K562 (cell line): ENCODE results near the gene NUDT5. TPM values are rescaled to one million over a fixed set of nuclear protein-coding genes. Genes with fewer than 3 reads are reported as not detected.

Experiments used
- ATAC-seq: fragments of 200-7000 bp; cut with Tn5 transposase; 3 replicates; pipeline ENCODE4 v1.9.1; 2020; ENCODE audit warnings: moderate library complexity
- BruUV-seq: library from RNA; stranded (reverse); fragments of 400-500 nt; replicated peaks from 2 replicates; lab custom pipeline; 2021; lab: Mats Ljungman, UMichigan
- CTCF ChIA-PET: fragments of 300-600 bp; formaldehyde crosslinking; extraction: SDS; loops from one replicate; lab custom pipeline; 2021; ENCODE audit warnings: low intra/inter-chr PET ratio; lab: Yijun Ruan, JAX
- POLR2A ChIA-PET: fragments of 300-600, 350-650 bp; sonication (Branson Sonifier 250); formaldehyde crosslinking; extraction: SDS; loops from one replicate; lab custom pipeline; 2021; ENCODE audit warnings: antibody characterized with exemption, inconsistent platforms; lab: Yijun Ruan, JAX
- DNase-seq, 4 experiments: peaks; one replicate each; pipeline versions ENCODE4 v3.0.0 to v3.0.0-alpha.2; 2011 to 2018; ENCODE audit warnings: low spot score in 3 of 4, mixed read lengths in 3 of 4; ENCODE audit errors: extremely low read depth in 1 of 4
- FAIRE-seq: peaks from 2 replicates; lab custom pipeline; 2011; peaks lifted over from hg19 to GRCh38; lab: Jason Lieb, UNC
- H2AFZ ChIP-seq: 2 replicates; pipeline ENCODE4 v1.6.0; 2011; ENCODE audit warnings: low read depth, low read length, control low read depth, inconsistent platforms
- H3K27ac ChIP-seq: fragments of 200-600 bp; 3 replicates; pipeline ENCODE4 v1.8.0; 2011; ENCODE audit warnings: low read depth, mild to moderate bottlenecking, control low read depth, inconsistent platforms, low read length, moderate library complexity, mixed read lengths; ENCODE audit errors: extremely low read depth
- H3K27me3 ChIP-seq, 2 experiments: fragments of 300-600 bp in 1 of 2; 2 replicates in 1 of 2; 3 replicates in 1 of 2; pipeline versions ENCODE4 v1.6.0 to v1.8.0; 2011; ENCODE audit warnings: inconsistent platforms in 2 of 2, low read length in 2 of 2, mild to moderate bottlenecking in 1 of 2, mixed read lengths in 1 of 2, moderate library complexity in 1 of 2; ENCODE audit not compliant: control insufficient read depth in 2 of 2, insufficient read depth in 2 of 2
- H3K36me3 ChIP-seq: fragments of 300-600 bp; 3 replicates; pipeline ENCODE4 v1.8.0; 2011; ENCODE audit warnings: mild to moderate bottlenecking, low read length, inconsistent platforms; ENCODE audit not compliant: control insufficient read depth, insufficient read depth
- H3K4me1 ChIP-seq, 2 experiments: fragments of 200-600 bp in 1 of 2; replicated peaks in 1 of 2; 2 replicates in 1 of 2; 3 replicates in 1 of 2; pipeline versions ENCODE4 v1.5.1 to v1.8.0; 2011; ENCODE audit warnings: inconsistent platforms in 2 of 2, low read length in 2 of 2, mild to moderate bottlenecking in 1 of 2, mixed read lengths in 1 of 2, moderate library complexity in 1 of 2; ENCODE audit not compliant: control insufficient read depth in 2 of 2, insufficient read depth in 2 of 2
- H3K4me2 ChIP-seq: 2 replicates; pipeline ENCODE4 v1.6.1; 2011; ENCODE audit warnings: low read length, control low read depth, inconsistent platforms, mixed read lengths; ENCODE audit not compliant: insufficient read depth
- H3K4me3 ChIP-seq: fragments of 200-600 bp; sonication (generic), shearing (Covaris generic); 2 replicates; pipeline ENCODE4 v1.5.1; 2016; ENCODE audit warnings: control low read depth, inconsistent platforms
- H3K79me2 ChIP-seq: fragments of 200-600 bp; 3 replicates; pipeline ENCODE4 v1.8.0; 2011; ENCODE audit warnings: low read length, inconsistent platforms; ENCODE audit not compliant: control insufficient read depth, insufficient read depth
- H3K9ac ChIP-seq, 2 experiments: 2 replicates each; pipeline versions ENCODE4 v1.6.0 to v1.6.1; 2011; ENCODE audit warnings: low read depth in 2 of 2, low read length in 2 of 2, control low read depth in 1 of 2, inconsistent platforms in 1 of 2, mild to moderate bottlenecking in 1 of 2, mixed read lengths in 1 of 2; ENCODE audit not compliant: insufficient read depth in 1 of 2
- H3K9me1 ChIP-seq: one replicate; pipeline ENCODE4 v1.6.0; 2011; ENCODE audit warnings: inconsistent platforms, mild to moderate bottlenecking, low read length, moderate library complexity; ENCODE audit not compliant: control insufficient read depth, insufficient read depth
- H3K9me3 ChIP-seq: replicated peaks from 2 replicates; pipeline ENCODE4 v1.5.1; 2011; ENCODE audit warnings: low read depth, low read length, inconsistent platforms; ENCODE audit not compliant: control insufficient read depth, insufficient read depth
- H4K20me1 ChIP-seq: replicated peaks from 2 replicates; pipeline ENCODE4 v1.6.1; 2011; ENCODE audit warnings: low read length, inconsistent platforms, mixed read lengths; ENCODE audit not compliant: control insufficient read depth, insufficient read depth
- ATF2 ChIP-seq: sonication (generic); formaldehyde crosslinking; IDR thresholded peaks from 2 replicates; pipeline ENCODE4 v1.8.1; 2022; ENCODE audit warnings: missing genetic modification reagents
- ATF7 ChIP-seq: fragments of 450-650 bp; IDR thresholded peaks from 2 replicates; pipeline ENCODE4 v1.7.1; 2014; ENCODE audit warnings: mild to moderate bottlenecking, moderate library complexity
- BRF2 ChIP-seq: IDR thresholded peaks from 3 replicates; pipeline ENCODE4 v1.6.1; 2011; ENCODE audit warnings: borderline replicate concordance, mild to moderate bottlenecking; ENCODE audit not compliant: insufficient read length, insufficient read depth
- CCAR2 ChIP-seq: fragments of 200-400 bp; formaldehyde crosslinking; IDR thresholded peaks from 2 replicates; pipeline ENCODE4 v1.6.1; 2017; ENCODE audit warnings: mild to moderate bottlenecking, low read depth, low read length
- E2F3 ChIP-seq: fragments of 250-450 bp; sonication (Bioruptor Pico); IDR thresholded peaks from 2 replicates; pipeline ENCODE4 v1.4.0; 2020; ENCODE audit warnings: mild to moderate bottlenecking
- FIP1L1 ChIP-seq: fragments of 200-400 bp; formaldehyde crosslinking; IDR thresholded peaks from 2 replicates; pipeline ENCODE4 v1.6.1; 2018; ENCODE audit warnings: mild to moderate bottlenecking, low read depth, low read length; ENCODE audit not compliant: poor library complexity, severe bottlenecking
- HDAC8 ChIP-seq: fragments of 450-650 bp; IDR thresholded peaks from 2 replicates; pipeline ENCODE4 v1.6.1; 2016; ENCODE audit warnings: mild to moderate bottlenecking, missing genetic modification characterization, moderate library complexity, missing compliant biosample characterization
- HMG20B ChIP-seq: fragments of 250-450 bp; sonication (Bioruptor Pico); IDR thresholded peaks from 2 replicates; pipeline ENCODE4 v1.5.0; 2021; ENCODE audit warnings: mild to moderate bottlenecking
- HNRNPLL ChIP-seq: fragments of 200-400 bp; formaldehyde crosslinking; IDR thresholded peaks from 2 replicates; pipeline ENCODE4 v1.6.1; 2017; ENCODE audit warnings: low read length, low read depth, mild to moderate bottlenecking; ENCODE audit not compliant: poor library complexity, severe bottlenecking
- MIER1 ChIP-seq: fragments of 450-650 bp; IDR thresholded peaks from 2 replicates; pipeline ENCODE4 v1.6.1; 2016; ENCODE audit warnings: antibody characterized with exemption, mild to moderate bottlenecking, low read depth
- POLR2H ChIP-seq: IDR thresholded peaks from 2 replicates; pipeline ENCODE4 v1.6.1; 2016; ENCODE audit warnings: missing genetic modification characterization, low read depth, mild to moderate bottlenecking, control low read depth, missing compliant biosample characterization, moderate library complexity
- PRPF4 ChIP-seq: fragments of 200-400 bp; formaldehyde crosslinking; IDR thresholded peaks from one replicate; pipeline ENCODE4 v1.6.1; 2017; ENCODE audit warnings: low read length, low read depth, mild to moderate bottlenecking; ENCODE audit not compliant: insufficient read depth, poor library complexity, severe bottlenecking
- ZNF174 ChIP-seq: fragments of 250-450 bp; sonication (Bioruptor Pico); IDR thresholded peaks from 2 replicates; pipeline ENCODE4 v1.4.0; 2020; ENCODE audit warnings: mild to moderate bottlenecking
- ZNF277 ChIP-seq: fragments of 250-450 bp; sonication (Bioruptor Pico); IDR thresholded peaks from 2 replicates; pipeline ENCODE4 v1.8.0; 2022; ENCODE audit warnings: inconsistent platforms, mild to moderate bottlenecking, moderate library complexity, borderline replicate concordance
- ZNF507 ChIP-seq: conservative IDR thresholded peaks from 2 replicates; pipeline ENCODE4 v1.6.1; 2017; ENCODE audit warnings: missing genetic modification characterization, missing compliant biosample characterization
- ZNF589 ChIP-seq: fragments of 200-800 bp; sonication (Bioruptor generic); IDR thresholded peaks from 2 replicates; pipeline ENCODE4 v1.6.1; 2016; ENCODE audit warnings: low read depth, missing genetic modification characterization, missing compliant biosample characterization
- WGBS: fragments of 100-300 bp; shearing (Covaris generic); methylation state at CpG from one replicate; pipeline ENCODE4 v1.1.6; 2016; ENCODE audit warnings: low coverage, mixed read lengths; ENCODE audit not compliant: insufficient coverage; ENCODE audit errors: missing lambda C conversion rate; 5-methylcytosine and 5-hydroxymethylcytosine counted together
- in situ Hi-C: fragments of 300-500 bp; cut with MboI; formaldehyde crosslinking; loops from 4 replicates; pipeline ENCODE4 v1.15.0; 2018; ENCODE audit warnings: inconsistent platforms, mixed read lengths
- intact Hi-C: fragments of 100-400 bp; cut with micrococcal nuclease; formaldehyde crosslinking; loops from 2 replicates; pipeline ENCODE4 v1.14.2; 2022
- polyA plus RNA-seq, 8 experiments: library from polyadenylated mRNA; depleted of rRNA in 4 of 8; stranded (reverse) in 5 of 8; unstranded in 3 of 8; fragments of >200 nt; fragmentation: Nextera tagmentation in 2 of 8; fragmentation: Illumina TruSeq in 1 of 8; extraction: Ambion mirVana in 2 of 8; extraction: Trizol in 1 of 8; gene quantifications; 2 replicates each; pipeline versions ENCODE4 v1.2.1 to v1.2.3, GENCODE V29; 2011 to 2014; ENCODE audit warnings: inconsistent platforms in 1 of 8, missing spikeins in 1 of 8
- total RNA-seq, 7 experiments: library from RNA; depleted of rRNA in 6 of 7; stranded (reverse); fragments of >200 nt in 6 of 7; fragmentation: Illumina TruSeq in 2 of 7; extraction: Trizol in 2 of 7; gene quantifications; 2 replicates each; pipeline versions ENCODE4 v1.2.1 to v1.2.3, GENCODE V29; 2011 to 2021; ENCODE audit warnings: low replicate concordance in 1 of 7

The NUDT5 gene
- total and polyA plus RNA-seq, 9 of the 15 experiments (the other 6 are each of a cell fraction or from before 2014, with no cell fraction given), result 87.7 to 422 (median 186) TPM

- Histone ChIP-seq H2AFZ (no peak overlapping the region), H3K4me1 (peaks cover 6 to 8% of the 10 kb centered on the region in 2 experiments; a peak in 3 of 5 replicates), H3K9me1 (no peaks in the 10 kb centered on the region), H3K4me3 (no peak overlapping the region), H3K4me2 (no peak overlapping the region), H3K79me2 (peaks cover 80% of the 10 kb centered on the region), H3K36me3 (peaks cover 41% of the 10 kb centered on the region; the same call in 2 of the 3 replicates), H3K27me3 (no peaks in the 10 kb centered on the region), H3K9me3 (no peaks in the 10 kb centered on the region), H3K27ac (no peak overlapping the region), H4K20me1 (no peaks in the 10 kb centered on the region), H3K9ac (no peak overlapping the region)
- TF ChIP-seq E2F3 (CRISPR knock-in tag) (no peak), ZNF174 (CRISPR knock-in tag) (no peak), FIP1L1 (no peak), POLR2H (tag) (no peak), ATF7 (no peak), HDAC8 (tag) (no peak), ATF2 (CRISPR knock-in tag) (no peak), ZNF277 (no peak), HNRNPLL (no peak), ZNF507 (tag) (no peak), PRPF4 (no peak), BRF2 (no peak), CCAR2 (no peak), MIER1 (no peak), HMG20B (CRISPR knock-in tag) (no peak), ZNF589 (CRISPR knock-in tag) (no peak)
- FAIRE-seq (no peak), ATAC-seq (no peak), DNase-seq (no peak)
- CTCF ChIA-PET, result no interaction called here
- intact Hi-C loops, result loop anchor here (10.0 kb wide), 1 partner anchor 147 kb away; the partner anchor contains the start of gene UPF2
- POLR2A ChIA-PET, result interaction anchor here (0.6 kb wide), 2 partner anchors 236 to 390 kb away, joined by 3 read pairs; no protein-coding TSS in a partner anchor
- in situ Hi-C loops, result no loop called here
- WGBS, result 94% methylated on average over 3 of the region's 3 CpGs
- BruUV-seq, result no TSS peak
Measured at GRCh38 chr10:12191715-12192114, 4.0 kb downstream of the NUDT5 start.
